Sigmoid colon (tissue), 7 donors: ENCODE measurements around the gene TRIO. TPM values are rescaled to one million over a fixed set of nuclear protein-coding genes. Genes with fewer than 3 reads are reported as not detected.

Experiments used
- DNase-seq: peaks from one replicate; pipeline ENCODE4 v3.0.0-alpha.2; 2019
- H3K27ac ChIP-seq, 4 donors: fragments of 200-600 bp; sonication (generic); one replicate each; pipeline ENCODE4 v1.5.1; 2016 to 2019; ENCODE audit warnings: mild to moderate bottlenecking in 1 of 4
- H3K27me3 ChIP-seq, 3 donors: fragments of 200-600 bp; sonication (generic); one replicate each; pipeline ENCODE4 v1.5.1; 2019; ENCODE audit warnings: mild to moderate bottlenecking in 1 of 3
- H3K36me3 ChIP-seq, 4 donors: fragments of 200-600 bp; sonication (generic); one replicate each; pipeline ENCODE4 v1.5.1; 2016 to 2019
- H3K4me1 ChIP-seq, 4 donors: fragments of 200-600 bp; sonication (generic); one replicate each; pipeline ENCODE4 v1.5.1; 2017 to 2019
- H3K4me3 ChIP-seq, 4 donors: fragments of 200-600 bp; sonication (generic); one replicate each; pipeline ENCODE4 v1.5.1; 2017 to 2019; ENCODE audit warnings: mild to moderate bottlenecking in 2 of 4, moderate library complexity in 1 of 4
- H3K9me3 ChIP-seq, 4 donors: fragments of 200-600 bp in 3 of 4; sonication (generic) in 3 of 4; one replicate each; pipeline versions ENCODE4 v1.5.1 to v1.6.1; 2013 to 2019
- EP300 ChIP-seq, 4 donors: sonication (generic); formaldehyde crosslinking; IDR thresholded peaks; one replicate each; pipeline ENCODE4 v1.6.1; 2017; ENCODE audit warnings: antibody characterized with exemption in 4 of 4
- POLR2A ChIP-seq, 2 donors: fragments of 450-650 bp; IDR thresholded peaks; one replicate each; pipeline ENCODE4 v1.6.1; 2016; ENCODE audit warnings: antibody characterized with exemption in 2 of 2, mild to moderate bottlenecking in 2 of 2, moderate library complexity in 2 of 2
- POLR2AphosphoS5 ChIP-seq, 4 donors: sonication (generic); formaldehyde crosslinking; IDR thresholded peaks; one replicate each; pipeline ENCODE4 v1.6.1; 2017; ENCODE audit warnings: antibody characterized with exemption in 4 of 4
- WGBS, 2 donors: extraction: QIAGEN DNeasy Blood & Tissue Kit; methylation state at CpG; one replicate each; pipeline ENCODE4 v1.1.7; 2013; 5-methylcytosine and 5-hydroxymethylcytosine counted together
- intact Hi-C: fragments of 100-400 bp; cut with DNase I; formaldehyde crosslinking; loops from one replicate; pipeline ENCODE4 v1.15.1; 2023
- polyA plus RNA-seq, 3 donors: library from polyadenylated mRNA; stranded (reverse); fragments of 200-250 nt; gene quantifications; one replicate each; pipeline ENCODE4 v1.2.3, GENCODE V29; 2013
- total RNA-seq, 4 donors: library from RNA; depleted of rRNA; stranded (reverse); fragments of >200 nt; gene quantifications; one replicate each; pipeline ENCODE4 v1.1.0, GENCODE V29; 2016
- TF ChIP-seq, protein P1 (sequence below), 4 experiments: fragments of 450-650 bp in 3 of 4; fragments of 200-600 bp in 1 of 4; IDR thresholded peaks; one replicate each; pipeline ENCODE4 v1.5.1; 2016 to 2019; ENCODE audit warnings: antibody characterized with exemption in 4 of 4, mild to moderate bottlenecking in 3 of 4, moderate library complexity in 2 of 4
- donor health status: healthy with polysubstance abuse.
- donor health status: Bipolar disorder and iron deficiency.
- donor health status: healthy.

TRIO gene
- total and polyA plus RNA-seq, 7 donors, result 34.8 to 300 (median 119) TPM

DNA sequence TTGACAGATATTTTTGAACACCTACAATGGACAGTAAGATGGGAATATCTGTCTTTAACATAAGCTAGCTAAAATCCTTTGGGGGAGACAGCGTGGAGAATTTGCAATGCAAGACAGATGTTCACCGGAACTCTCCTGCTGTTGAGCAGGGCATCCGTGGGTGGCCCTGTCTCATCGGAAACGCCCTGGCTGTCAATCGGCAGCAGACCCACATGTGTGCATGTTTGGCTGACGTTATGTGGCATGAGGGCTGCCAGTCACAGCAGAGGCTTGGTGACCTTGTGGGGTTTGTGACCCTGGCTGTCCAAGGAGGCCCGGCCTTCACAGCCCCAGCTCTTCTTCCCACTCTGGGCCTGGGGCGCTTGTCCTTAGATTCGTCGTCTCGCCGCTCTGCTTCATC, 308.7 kb downstream of the TRIO start:
- Histone ChIP-seq H3K36me3 (peaks cover 0 to 13% (median 5%) of the 10 kb centered on the region in 4 donors), H3K4me1 (peaks cover 0 to 55% (median 26%) of the 10 kb centered on the region in 4 donors), H3K27ac (peak overlapping the region; percentile 27 to 47 (median 38)), H3K27me3 (no peaks in the 10 kb centered on the region), H3K9me3 (no peaks in the 10 kb centered on the region), H3K4me3 (no peak overlapping the region)
- TF ChIP-seq, protein P1, sequence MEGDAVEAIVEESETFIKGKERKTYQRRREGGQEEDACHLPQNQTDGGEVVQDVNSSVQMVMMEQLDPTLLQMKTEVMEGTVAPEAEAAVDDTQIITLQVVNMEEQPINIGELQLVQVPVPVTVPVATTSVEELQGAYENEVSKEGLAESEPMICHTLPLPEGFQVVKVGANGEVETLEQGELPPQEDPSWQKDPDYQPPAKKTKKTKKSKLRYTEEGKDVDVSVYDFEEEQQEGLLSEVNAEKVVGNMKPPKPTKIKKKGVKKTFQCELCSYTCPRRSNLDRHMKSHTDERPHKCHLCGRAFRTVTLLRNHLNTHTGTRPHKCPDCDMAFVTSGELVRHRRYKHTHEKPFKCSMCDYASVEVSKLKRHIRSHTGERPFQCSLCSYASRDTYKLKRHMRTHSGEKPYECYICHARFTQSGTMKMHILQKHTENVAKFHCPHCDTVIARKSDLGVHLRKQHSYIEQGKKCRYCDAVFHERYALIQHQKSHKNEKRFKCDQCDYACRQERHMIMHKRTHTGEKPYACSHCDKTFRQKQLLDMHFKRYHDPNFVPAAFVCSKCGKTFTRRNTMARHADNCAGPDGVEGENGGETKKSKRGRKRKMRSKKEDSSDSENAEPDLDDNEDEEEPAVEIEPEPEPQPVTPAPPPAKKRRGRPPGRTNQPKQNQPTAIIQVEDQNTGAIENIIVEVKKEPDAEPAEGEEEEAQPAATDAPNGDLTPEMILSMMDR (IDR thresholded peaks at IDR 0.05), result no peak
- TF ChIP-seq EP300 (IDR thresholded peaks at IDR 0.05) (no peak), POLR2A (IDR thresholded peaks at IDR 0.05) (no peak), POLR2AphosphoS5 (IDR thresholded peaks at IDR 0.05) (no peak)
- WGBS, 2 donors, result 85 to 92% methylated on average over 13 of the region's 13 CpGs
- intact Hi-C loops, result no loop called here
- DNase-seq, result no peak

DNA sequence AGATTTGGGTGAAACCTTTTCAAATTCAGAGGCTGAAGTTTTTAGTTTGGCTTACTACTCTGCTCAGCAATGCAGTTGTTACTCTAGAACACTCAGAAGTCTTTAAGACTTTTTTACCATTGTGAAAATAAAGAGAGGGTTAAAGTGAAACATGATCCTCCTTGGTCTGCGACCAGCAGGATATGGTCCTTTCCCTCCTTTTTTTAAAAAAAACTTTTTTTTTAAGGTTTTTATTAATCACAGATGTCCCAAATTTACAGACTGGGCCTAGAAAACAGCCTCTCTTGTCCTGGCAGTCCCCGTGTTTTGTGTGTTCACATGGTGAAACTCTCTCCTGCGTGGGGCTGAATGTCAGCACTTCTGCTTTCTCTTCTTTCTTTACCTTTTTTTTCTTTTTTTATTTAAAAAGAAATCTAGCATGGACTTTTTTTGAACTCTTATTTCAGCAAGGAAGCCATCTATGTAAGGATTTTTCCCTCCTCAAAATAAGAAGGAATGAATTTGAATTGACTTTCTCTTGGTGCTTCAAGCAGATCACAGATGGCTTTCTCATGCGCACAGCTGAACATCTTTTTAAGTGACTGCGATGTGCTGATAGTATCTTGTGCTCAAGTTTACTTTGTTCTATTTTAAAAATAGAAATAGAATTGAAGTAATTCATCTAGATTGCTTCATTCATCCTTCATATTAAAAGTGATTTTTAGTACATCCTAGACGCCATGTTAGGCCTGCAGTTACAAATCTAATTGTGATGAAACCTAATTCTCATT, 309.7 kb downstream of the TRIO start:
- H3K4me1 ChIP-seq, result peaks cover 0 to 56% (median 32%) of the 10 kb centered on the region in 4 donors
- no peak for DNase-seq
- WGBS, 2 donors, result 71 to 86% methylated on average over 6 of the region's 6 CpGs
- H3K9me3 ChIP-seq, result no peaks in the 10 kb centered on the region
- H3K4me3 ChIP-seq, result no peak overlapping the region
- H3K27ac ChIP-seq, result peak overlapping the region; percentile 27 to 47 (median 38)
- TF ChIP-seq POLR2AphosphoS5 (IDR thresholded peaks at IDR 0.05) (no peak), POLR2A (IDR thresholded peaks at IDR 0.05) (no peak), EP300 (IDR thresholded peaks at IDR 0.05) (no peak)
- TF ChIP-seq, protein P1 (IDR thresholded peaks at IDR 0.05), result no peak
- H3K36me3 ChIP-seq, result peaks cover 0 to 13% (median 5%) of the 10 kb centered on the region in 4 donors
- no peaks in the 10 kb centered on the region for H3K27me3 ChIP-seq
- intact Hi-C loops, result no loop called here

GRCh38 chr5:14453481-14453880, 310.3 kb downstream of the TRIO start:
- no peak for DNase-seq
- intact Hi-C loops, result no loop called here
- Histone ChIP-seq H3K9me3 (no peaks in the 10 kb centered on the region), H3K27me3 (no peaks in the 10 kb centered on the region), H3K36me3 (peaks cover 0 to 13% (median 5%) of the 10 kb centered on the region in 4 donors), H3K4me1 (peaks cover 0 to 56% (median 29%) of the 10 kb centered on the region in 4 donors), H3K27ac (peak overlapping the region in 3 of 4 donors; percentile 29 to 47 (median 47)), H3K4me3 (no peak overlapping the region)
- TF ChIP-seq POLR2A (IDR thresholded peaks at IDR 0.05) (no peak), EP300 (IDR thresholded peaks at IDR 0.05) (no peak), POLR2AphosphoS5 (IDR thresholded peaks at IDR 0.05) (no peak)
- TF ChIP-seq, protein P1 (IDR thresholded peaks at IDR 0.05), result no peak
- 93 to 94% methylated on average over 2 of the region's 2 CpGs for WGBS, 2 donors

DNA sequence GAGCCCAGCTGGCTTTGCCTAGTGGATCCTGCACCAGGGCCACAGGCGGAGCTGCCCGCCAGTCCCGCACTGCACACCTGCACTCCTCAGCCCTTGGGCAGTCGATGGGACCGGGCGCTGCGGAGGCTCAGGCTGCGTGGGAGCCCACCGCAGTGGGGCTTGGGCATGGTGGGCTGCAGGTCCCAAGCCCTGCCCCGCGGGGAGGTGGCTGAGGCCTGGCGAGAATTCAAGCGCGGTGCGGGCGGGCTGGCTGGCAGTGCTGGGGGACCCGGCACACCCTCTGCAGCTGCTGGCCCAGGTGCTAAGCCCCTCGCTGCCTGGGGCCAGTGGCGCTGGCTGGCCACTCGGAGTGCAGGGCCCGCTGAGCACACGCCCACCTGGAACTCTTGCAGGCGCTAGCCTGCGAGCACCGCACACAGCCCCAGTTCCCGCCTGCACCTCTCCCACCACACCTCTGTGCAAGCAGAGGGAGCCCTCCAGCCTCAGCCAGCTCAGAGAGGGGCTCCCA, 312.7 kb downstream of the TRIO start:
- DNase-seq, result no peak
- peaks cover 0 to 36% (median 11%) of the 10 kb centered on the region in 4 donors for H3K4me1 ChIP-seq
- H3K36me3 ChIP-seq, result peaks cover 0 to 33% (median 9%) of the 10 kb centered on the region in 4 donors
- intact Hi-C loops, result no loop called here
- no peaks in the 10 kb centered on the region for H3K27me3 ChIP-seq
- H3K9me3 ChIP-seq, result no peaks in the 10 kb centered on the region
- TF ChIP-seq, protein P1 (IDR thresholded peaks at IDR 0.05), result no peak
- no peak for TF ChIP-seq POLR2A (IDR thresholded peaks at IDR 0.05)
- no peak for TF ChIP-seq EP300 (IDR thresholded peaks at IDR 0.05)
- no peak for TF ChIP-seq POLR2AphosphoS5 (IDR thresholded peaks at IDR 0.05)
- H3K27ac ChIP-seq, result no peak overlapping the region
- WGBS, 2 donors, result 96% methylated on average over 26 of the region's 26 CpGs
- H3K4me3 ChIP-seq, result no peak overlapping the region
